ENCODE data around the gene MRPL50. TPM values are rescaled to one million over a fixed set of nuclear protein-coding genes. Genes with fewer than 3 reads are reported as not detected.

Gene MRPL50
- polyA plus RNA-seq, 1 experiment: 3.9 TPM

DNA sequence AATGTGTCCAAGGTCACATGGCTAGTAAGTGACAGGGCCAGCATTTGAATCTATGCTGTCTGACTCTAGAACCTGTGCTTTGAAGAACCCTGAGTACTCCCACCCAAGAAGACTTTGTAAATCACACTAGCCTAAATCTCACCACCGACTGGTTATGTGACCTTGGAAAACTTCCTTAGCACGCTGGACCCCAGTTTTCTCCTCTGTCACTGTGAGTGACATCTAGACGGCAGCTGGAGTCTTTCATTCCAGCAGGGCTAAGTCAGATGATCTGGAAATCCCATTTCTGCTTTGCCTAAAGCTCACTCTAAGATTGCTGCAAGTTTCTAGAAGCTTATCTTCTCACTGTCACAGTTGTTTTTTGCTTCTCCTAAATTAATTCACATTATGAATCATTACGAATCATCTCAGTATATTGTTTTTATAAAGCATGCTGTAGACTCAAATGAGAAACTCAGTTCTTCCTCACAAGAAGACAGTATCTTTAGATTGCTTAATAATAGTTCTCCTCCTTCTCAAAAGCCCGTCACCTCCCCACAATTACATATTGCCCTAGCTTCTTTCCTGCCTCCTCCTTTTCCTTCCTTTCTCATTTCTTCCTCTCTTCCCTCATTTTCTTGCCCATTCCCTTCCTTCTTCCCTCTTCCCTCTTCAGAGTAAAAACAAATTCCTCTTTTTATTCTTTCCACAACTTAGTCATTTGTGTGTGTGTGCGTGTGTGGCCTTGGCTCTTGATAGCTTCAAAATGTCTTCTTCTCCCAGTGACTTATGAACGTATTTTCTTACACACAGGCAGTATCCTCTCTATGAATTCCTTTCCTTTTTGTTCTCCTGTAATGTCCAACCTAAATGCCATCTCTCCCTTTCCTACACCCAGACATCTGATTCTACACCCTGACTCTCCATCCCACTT lies 20.4 kb upstream of the MRPL50 start:
- DNase-seq (ENCODE audit: low read depth): no peak
- CTCF ChIA-PET: interaction anchor here (1.2 kb wide), 1 partner anchor 17 kb away, joined by 4 read pairs; the partner anchor contains the start of gene ALDOB

DNA sequence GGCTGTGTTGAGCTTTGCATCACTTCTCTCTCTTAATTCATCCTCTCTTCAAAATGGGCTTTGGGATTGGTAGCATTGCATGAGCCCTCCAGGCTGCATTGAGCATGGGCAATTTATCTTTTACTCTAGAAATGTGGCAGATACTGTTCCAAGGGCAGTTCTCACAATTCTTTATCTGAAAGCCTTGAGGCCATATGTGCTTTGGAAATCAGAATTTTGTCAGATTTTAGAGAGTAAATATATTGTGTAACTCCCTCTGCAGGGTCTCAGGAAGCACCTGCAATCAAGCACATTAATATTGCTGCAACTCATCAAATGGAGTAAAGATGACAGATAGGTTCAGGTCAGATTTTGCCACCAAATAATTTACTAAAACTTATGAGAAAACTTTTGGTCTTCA lies 19.6 kb upstream of the MRPL50 start:
- DNase-seq (ENCODE audit: low read depth): no peak
- ChIA-PET POLR2A (no interaction called here), CTCF (no interaction called here)
- Histone ChIP-seq H3K27me3 (ENCODE audit: control insufficient read depth, insufficient read depth, low read length) (no peaks in the 10 kb centered on the region), H3K36me3 (ENCODE audit: control insufficient read depth, insufficient read depth, low read length) (no peaks in the 10 kb centered on the region), H3K4me3 (ENCODE audit: low read depth, low read length) (no peak overlapping the region)
- TF ChIP-seq, protein P1, sequence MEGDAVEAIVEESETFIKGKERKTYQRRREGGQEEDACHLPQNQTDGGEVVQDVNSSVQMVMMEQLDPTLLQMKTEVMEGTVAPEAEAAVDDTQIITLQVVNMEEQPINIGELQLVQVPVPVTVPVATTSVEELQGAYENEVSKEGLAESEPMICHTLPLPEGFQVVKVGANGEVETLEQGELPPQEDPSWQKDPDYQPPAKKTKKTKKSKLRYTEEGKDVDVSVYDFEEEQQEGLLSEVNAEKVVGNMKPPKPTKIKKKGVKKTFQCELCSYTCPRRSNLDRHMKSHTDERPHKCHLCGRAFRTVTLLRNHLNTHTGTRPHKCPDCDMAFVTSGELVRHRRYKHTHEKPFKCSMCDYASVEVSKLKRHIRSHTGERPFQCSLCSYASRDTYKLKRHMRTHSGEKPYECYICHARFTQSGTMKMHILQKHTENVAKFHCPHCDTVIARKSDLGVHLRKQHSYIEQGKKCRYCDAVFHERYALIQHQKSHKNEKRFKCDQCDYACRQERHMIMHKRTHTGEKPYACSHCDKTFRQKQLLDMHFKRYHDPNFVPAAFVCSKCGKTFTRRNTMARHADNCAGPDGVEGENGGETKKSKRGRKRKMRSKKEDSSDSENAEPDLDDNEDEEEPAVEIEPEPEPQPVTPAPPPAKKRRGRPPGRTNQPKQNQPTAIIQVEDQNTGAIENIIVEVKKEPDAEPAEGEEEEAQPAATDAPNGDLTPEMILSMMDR (IDR thresholded peaks at IDR 0.05; ENCODE audit: insufficient read depth, low read depth, low read length): no peak

More for the DNA sequence above, 20.4 kb upstream of the MRPL50 start:
- H3K4me3 ChIP-seq (ENCODE audit: low read depth, low read length): no peak overlapping the region
- H3K36me3 ChIP-seq (ENCODE audit: control insufficient read depth, insufficient read depth, low read length): no peaks in the 10 kb centered on the region
- TF ChIP-seq, protein P1 (IDR thresholded peaks at IDR 0.05; ENCODE audit: insufficient read depth, low read depth, low read length): no peak
- no peaks in the 10 kb centered on the region for H3K27me3 ChIP-seq (ENCODE audit: control insufficient read depth, insufficient read depth, low read length)
- POLR2A ChIA-PET: interaction anchor here (0.6 kb wide), 1 partner anchor 892 kb away, joined by 5 read pairs; no protein-coding TSS in a partner anchor

DNA sequence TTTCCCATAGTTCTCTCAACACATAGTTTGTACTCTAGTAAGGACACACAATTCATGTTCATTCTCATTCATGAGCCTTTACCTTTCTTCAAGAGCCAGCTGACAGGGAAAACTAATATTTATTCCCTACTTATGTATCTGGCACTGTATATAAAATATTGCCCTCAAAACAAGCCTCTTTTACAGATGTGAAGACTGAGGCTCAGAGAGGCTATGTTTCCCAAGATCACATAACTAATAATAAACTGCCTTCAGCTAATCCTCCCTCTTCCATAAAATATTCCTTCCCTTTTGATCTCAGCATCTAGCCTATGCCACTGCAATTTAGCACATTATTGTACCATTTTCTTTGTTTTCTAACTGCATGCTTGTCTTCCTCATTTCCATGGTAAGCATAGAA lies 19.0 kb upstream of the MRPL50 start:
- no peak for DNase-seq (ENCODE audit: low read depth)
- POLR2A ChIA-PET: no interaction called here
- TF ChIP-seq, protein P1 (IDR thresholded peaks at IDR 0.05; ENCODE audit: insufficient read depth, low read depth, low read length): no peak
- H3K27me3 ChIP-seq (ENCODE audit: control insufficient read depth, insufficient read depth, low read length): no peaks in the 10 kb centered on the region
- H3K36me3 ChIP-seq (ENCODE audit: control insufficient read depth, insufficient read depth, low read length): no peaks in the 10 kb centered on the region
- CTCF ChIA-PET: no interaction called here
- no peak overlapping the region for H3K4me3 ChIP-seq (ENCODE audit: low read depth, low read length)

DNA sequence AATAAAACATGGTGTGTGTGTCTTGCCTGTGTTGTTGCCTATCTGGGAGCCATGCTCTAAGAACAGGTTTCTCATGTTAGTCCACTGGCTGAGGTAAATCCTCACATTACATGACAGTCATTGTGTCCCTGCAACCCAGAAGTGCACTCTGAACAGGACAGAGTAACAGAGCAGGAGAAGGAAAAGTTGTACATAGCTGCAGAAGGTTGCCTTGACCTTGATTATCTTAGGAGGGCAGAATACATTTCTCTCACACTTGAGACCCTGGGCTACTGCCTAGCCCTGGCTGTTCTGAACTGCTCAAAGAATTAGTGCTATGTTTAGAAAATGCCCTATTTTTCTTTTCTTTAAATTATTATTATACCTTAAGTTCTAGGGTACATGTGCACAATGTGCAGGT lies 17.2 kb upstream of the MRPL50 start:
- POLR2A ChIA-PET: no interaction called here

DNA sequence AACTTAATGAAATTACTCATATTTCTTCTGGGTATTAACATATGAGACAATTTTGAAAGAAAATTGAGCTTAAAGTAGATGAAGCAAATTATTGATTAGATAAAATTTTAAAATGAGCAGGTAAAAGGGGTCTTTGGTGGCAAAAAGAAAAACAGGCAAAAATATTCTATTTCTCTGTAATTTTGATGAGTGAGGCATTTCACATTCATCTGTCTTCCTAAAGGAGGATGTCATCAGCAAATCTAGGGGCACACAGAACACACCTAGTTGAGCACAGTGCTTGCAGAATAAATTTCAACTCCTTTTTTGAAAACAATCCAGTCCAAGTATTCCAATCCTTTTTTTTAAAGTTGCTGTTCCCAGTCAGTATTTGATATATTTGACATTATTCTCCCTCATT lies 16.4 kb upstream of the MRPL50 start:
- DNase-seq (ENCODE audit: low read depth): no peak
- CTCF ChIA-PET: no interaction called here
- TF ChIP-seq, protein P1 (IDR thresholded peaks at IDR 0.05; ENCODE audit: insufficient read depth, low read depth, low read length): no peak
- H3K36me3 ChIP-seq (ENCODE audit: control insufficient read depth, insufficient read depth, low read length): no peaks in the 10 kb centered on the region
- H3K4me3 ChIP-seq (ENCODE audit: low read depth, low read length): no peak overlapping the region
- POLR2A ChIA-PET: no interaction called here
- H3K27me3 ChIP-seq (ENCODE audit: control insufficient read depth, insufficient read depth, low read length): no peaks in the 10 kb centered on the region

More for the DNA sequence above, 17.2 kb upstream of the MRPL50 start:
- CTCF ChIA-PET: no interaction called here
- Histone ChIP-seq H3K36me3 (ENCODE audit: control insufficient read depth, insufficient read depth, low read length) (no peaks in the 10 kb centered on the region), H3K27me3 (ENCODE audit: control insufficient read depth, insufficient read depth, low read length) (no peaks in the 10 kb centered on the region), H3K4me3 (ENCODE audit: low read depth, low read length) (no peak overlapping the region)
- TF ChIP-seq, protein P1 (IDR thresholded peaks at IDR 0.05; ENCODE audit: insufficient read depth, low read depth, low read length): no peak
- DNase-seq (ENCODE audit: low read depth): no peak

All from BJ (cell line).